HG03565 (cell line): Measurements from ENCODE around the gene EZR.

Source experiments
- ATAC-seq: cut with Tn5 transposase; IDR thresholded peaks from one replicate; pipeline ENCODE4 v1.9.1; 2021; ENCODE audit warnings: mild to moderate bottlenecking, moderate library complexity; ENCODE audit not compliant: unreplicated experiment

The EZR gene

GRCh38 chr6:158737710-158738615, 81.2 kb downstream of the EZR start:
- ATAC-seq, result no peak

- ATAC-seq, result no peak
Observed at GRCh38 chr6:158737082-158737709, 82.0 kb downstream of the EZR start.

GRCh38 chr6:158735009-158735408, 84.2 kb downstream of the EZR start:
- ATAC-seq, result no peak

GRCh38 chr6:158730541-158730907, 88.6 kb downstream of the EZR start:
- no peak for ATAC-seq

GRCh38 chr6:158729906-158730540, 89.1 kb downstream of the EZR start:
- ATAC-seq, result no peak

GRCh38 chr6:158725704-158726103, 93.5 kb downstream of the EZR start:
- no peak for ATAC-seq

- ATAC-seq, result no peak
Observed at GRCh38 chr6:158722176-158722729, 96.9 kb downstream of the EZR start.

- ATAC-seq, result no peak
Observed at GRCh38 chr6:158718461-158719046, 100.6 kb downstream of the EZR start.

- peak; percentile 54 for ATAC-seq
Observed at GRCh38 chr6:158717341-158718330, 101.5 kb downstream of the EZR start.
